IgD-negative memory B cell (primary cell): ENCODE measurements around the gene RYR3. TPM values are rescaled to one million over a fixed set of nuclear protein-coding genes. Genes with fewer than 3 reads are reported as not detected.

Experiments used
- H3K27ac Mint-ChIP-seq, 3 donors: one replicate each; pipeline ENCODE4 v1.8.0; 2020 to 2022; ENCODE audit warnings: mild to moderate bottlenecking in 3 of 3, mixed read lengths in 3 of 3, moderate library complexity in 1 of 3
- H3K27me3 Mint-ChIP-seq: one replicate; pipeline ENCODE4 v1.8.0; 2021; ENCODE audit warnings: mixed read lengths
- H3K36me3 Mint-ChIP-seq: one replicate; pipeline ENCODE4 v1.8.0; 2020; ENCODE audit warnings: mild to moderate bottlenecking, mixed read lengths
- H3K4me1 Mint-ChIP-seq, 3 donors: one replicate each; pipeline ENCODE4 v1.8.0; 2020 to 2022; ENCODE audit warnings: mixed read lengths in 3 of 3, mild to moderate bottlenecking in 1 of 3
- H3K4me3 Mint-ChIP-seq, 4 donors: one replicate each; pipeline ENCODE4 v1.8.0; 2020 to 2022; ENCODE audit warnings: mild to moderate bottlenecking in 4 of 4, mixed read lengths in 4 of 4, moderate library complexity in 3 of 4
- H3K9me3 Mint-ChIP-seq, 3 donors: one replicate each; pipeline ENCODE4 v1.8.0; 2020 to 2021; ENCODE audit warnings: mixed read lengths in 3 of 3, mild to moderate bottlenecking in 1 of 3
- polyA plus RNA-seq: library from polyadenylated mRNA; unstranded; fragments of 300-500 nt; fragmentation: Illumina TruSeq; gene quantifications from one replicate; pipeline ENCODE4 v1.2.3, GENCODE V29; 2021

Gene RYR3
- polyA plus RNA-seq, 1 donor from 2014 or later = 0.08 TPM

DNA sequence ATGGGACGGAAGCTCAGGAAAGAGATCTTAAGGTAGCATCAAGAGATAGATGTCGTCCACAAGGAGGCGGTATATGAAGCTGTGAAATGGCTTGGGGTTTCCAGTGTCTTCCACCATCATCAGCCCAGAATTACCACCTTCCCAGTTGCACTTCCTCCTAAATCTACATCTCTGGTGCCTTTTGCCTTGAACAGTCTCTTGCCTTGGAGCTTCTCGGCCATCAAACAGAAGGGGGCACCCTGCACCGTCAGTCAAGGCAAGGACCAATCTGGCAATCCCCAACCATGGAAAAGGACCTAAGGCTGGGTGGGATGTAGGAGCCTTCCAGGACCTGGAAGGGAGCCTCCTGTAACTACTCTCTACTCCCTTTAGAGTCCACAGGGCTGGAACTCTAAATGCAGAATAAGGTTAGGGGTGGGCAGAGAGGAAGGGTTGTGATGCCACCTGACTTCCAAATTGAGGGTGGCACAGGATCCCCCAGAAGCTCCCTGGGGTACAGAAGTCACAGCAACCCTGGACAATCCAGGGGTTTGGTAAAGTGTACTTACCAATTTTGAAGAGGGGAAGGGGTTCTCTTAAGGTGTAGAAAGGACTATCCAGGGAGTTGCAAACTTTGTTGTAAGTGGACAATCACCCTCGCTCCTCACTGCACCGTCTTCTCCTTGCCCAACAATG is 1.0 kb upstream of the RYR3 start:
- H3K9me3 Mint-ChIP-seq = no peaks in the 10 kb centered on the region
- H3K27me3 Mint-ChIP-seq = peaks cover 26% of the 10 kb centered on the region
- H3K36me3 Mint-ChIP-seq = no peaks in the 10 kb centered on the region
- H3K27ac Mint-ChIP-seq = no peak overlapping the region
- no peak overlapping the region for H3K4me3 Mint-ChIP-seq
- peaks cover 0 to 3% (median 0%) of the 10 kb centered on the region in 3 donors for H3K4me1 Mint-ChIP-seq

DNA sequence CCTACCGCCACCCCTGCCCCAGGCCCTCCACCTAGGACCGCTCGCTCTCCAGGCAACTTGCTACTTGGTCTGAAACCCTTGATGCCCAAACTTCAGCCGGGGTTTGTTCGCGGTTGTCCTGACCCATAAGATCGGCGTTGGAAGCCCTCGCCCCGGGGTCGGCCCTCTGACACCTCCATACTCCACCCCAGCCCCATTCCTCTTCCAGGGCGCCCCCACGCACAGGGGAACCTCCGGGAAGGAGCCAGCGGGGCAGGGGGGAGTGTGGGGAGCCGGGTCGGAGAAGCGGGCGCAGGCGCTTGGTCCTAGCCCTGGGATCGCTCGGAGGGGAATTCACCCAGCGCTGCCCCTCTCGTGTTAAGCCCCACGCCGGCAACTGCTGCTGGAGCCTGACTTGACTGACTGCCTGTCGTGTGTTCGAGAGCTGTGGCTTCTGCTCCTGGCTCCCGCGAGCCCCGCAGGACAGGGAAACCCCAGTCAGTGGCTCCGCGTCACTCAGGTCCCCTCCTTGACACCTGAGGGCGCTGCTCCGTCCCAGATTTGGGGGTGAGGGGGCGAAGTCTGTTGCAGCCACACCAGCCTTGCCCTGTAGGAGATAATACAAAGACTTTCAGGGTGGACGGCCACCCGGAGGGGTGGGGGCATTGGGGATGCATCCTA is 675 bp downstream of the RYR3 start:
- Mint-ChIP-seq H3K4me3 (no peak overlapping the region), H3K27me3 (peaks cover 31% of the 10 kb centered on the region), H3K4me1 (peaks cover 0 to 3% (median 0%) of the 10 kb centered on the region in 3 donors), H3K27ac (no peak overlapping the region), H3K36me3 (no peaks in the 10 kb centered on the region), H3K9me3 (no peaks in the 10 kb centered on the region)

DNA sequence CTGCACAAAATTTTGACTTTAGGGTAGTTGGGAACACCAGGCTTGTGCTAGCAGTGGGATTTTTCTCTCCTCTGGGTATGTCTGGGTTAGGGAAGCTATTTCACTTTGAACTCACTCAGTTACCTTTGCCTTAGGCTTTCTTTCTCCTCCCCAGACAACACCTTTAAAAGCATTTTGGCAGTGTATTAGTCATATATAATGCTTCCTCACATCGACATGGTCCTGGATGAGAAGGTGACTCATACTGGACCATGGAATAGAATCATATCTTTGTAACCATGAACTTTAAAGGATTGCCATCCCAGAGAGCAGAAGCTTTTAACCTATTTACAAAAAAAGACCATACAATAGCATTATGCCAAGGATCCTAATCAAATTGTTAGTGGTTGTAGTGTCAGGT is 2.7 kb downstream of the RYR3 start:
- no peak overlapping the region for H3K27ac Mint-ChIP-seq
- peaks cover 36% of the 10 kb centered on the region for H3K27me3 Mint-ChIP-seq
- H3K9me3 Mint-ChIP-seq = no peaks in the 10 kb centered on the region
- peaks cover 0 to 3% (median 0%) of the 10 kb centered on the region in 3 donors for H3K4me1 Mint-ChIP-seq
- H3K36me3 Mint-ChIP-seq = peaks cover 2% of the 10 kb centered on the region
- H3K4me3 Mint-ChIP-seq = no peak overlapping the region

DNA sequence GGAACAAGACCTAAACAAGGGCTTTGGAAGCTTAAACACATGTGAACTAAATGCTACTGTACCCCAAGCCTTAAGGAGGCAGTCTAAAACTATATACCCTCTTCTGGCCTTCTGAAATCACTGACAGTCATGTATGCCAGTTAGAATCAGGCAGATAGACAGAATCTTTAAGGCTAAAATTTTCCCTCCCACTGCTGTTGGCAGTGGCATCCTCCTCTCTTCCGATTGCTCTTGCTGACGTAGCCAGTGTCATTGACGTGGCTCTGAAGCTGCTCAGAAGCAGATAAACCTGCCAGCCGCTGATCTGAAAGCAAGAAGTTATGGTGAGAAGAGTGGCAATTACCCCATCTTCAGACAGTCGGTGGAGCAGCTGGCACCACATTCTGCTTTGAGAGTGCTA is 3.3 kb downstream of the RYR3 start:
- no peaks in the 10 kb centered on the region for H3K9me3 Mint-ChIP-seq
- no peak overlapping the region for H3K4me3 Mint-ChIP-seq
- H3K36me3 Mint-ChIP-seq = peaks cover 2% of the 10 kb centered on the region
- no peak overlapping the region for H3K27ac Mint-ChIP-seq
- H3K27me3 Mint-ChIP-seq = peaks cover 37% of the 10 kb centered on the region
- peaks cover 0 to 3% (median 0%) of the 10 kb centered on the region in 3 donors for H3K4me1 Mint-ChIP-seq

DNA sequence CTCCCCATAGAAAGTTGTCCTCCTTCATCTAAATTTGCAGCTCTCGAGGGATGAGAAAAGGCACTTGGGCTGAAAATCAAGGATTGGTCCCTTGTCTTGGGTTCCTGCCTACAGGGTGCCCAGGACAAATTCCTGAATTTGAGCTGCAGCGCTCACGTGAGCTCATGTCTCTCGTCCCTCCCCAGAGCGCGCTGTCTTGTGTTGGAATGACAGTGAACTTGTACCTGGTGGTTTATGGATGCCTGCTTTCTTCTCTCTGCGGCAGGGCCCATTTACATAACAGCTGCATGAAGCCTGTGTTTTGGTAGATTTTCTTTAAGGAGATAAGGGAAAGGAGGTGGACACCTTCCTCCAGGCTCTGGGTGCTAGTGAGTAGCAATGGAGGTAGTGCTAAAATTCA is 4.3 kb downstream of the RYR3 start:
- no peak overlapping the region for H3K27ac Mint-ChIP-seq
- peaks cover 32% of the 10 kb centered on the region for H3K27me3 Mint-ChIP-seq
- no peaks in the 10 kb centered on the region for H3K9me3 Mint-ChIP-seq
- no peak overlapping the region for H3K4me3 Mint-ChIP-seq
- peaks cover 2% of the 10 kb centered on the region for H3K36me3 Mint-ChIP-seq
- H3K4me1 Mint-ChIP-seq = peaks cover 0 to 3% (median 0%) of the 10 kb centered on the region in 3 donors

DNA sequence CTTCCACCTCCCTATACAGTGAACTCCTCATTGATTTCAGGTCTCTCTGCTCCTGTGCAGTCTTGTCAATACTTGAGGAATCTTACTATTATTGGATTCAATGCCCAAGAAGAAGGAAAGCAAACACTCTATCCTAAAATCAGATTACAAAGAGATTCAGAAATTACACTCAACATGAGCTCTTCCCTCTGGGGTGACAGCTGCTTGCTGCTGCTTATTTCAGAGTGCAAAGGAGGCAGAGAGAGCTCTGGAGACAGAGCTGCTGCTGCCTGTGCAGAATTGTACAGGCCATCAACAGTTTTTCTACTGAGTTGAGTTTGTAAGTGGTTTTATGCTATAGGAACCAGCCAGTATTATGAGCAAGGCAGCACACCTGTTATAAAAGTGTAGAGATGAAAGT is 7.1 kb downstream of the RYR3 start:
- Mint-ChIP-seq H3K4me3 (no peak overlapping the region), H3K9me3 (no peaks in the 10 kb centered on the region), H3K36me3 (peaks cover 2% of the 10 kb centered on the region), H3K27me3 (peaks cover 18% of the 10 kb centered on the region), H3K27ac (no peak overlapping the region), H3K4me1 (peaks cover 0 to 3% (median 0%) of the 10 kb centered on the region in 3 donors)

DNA sequence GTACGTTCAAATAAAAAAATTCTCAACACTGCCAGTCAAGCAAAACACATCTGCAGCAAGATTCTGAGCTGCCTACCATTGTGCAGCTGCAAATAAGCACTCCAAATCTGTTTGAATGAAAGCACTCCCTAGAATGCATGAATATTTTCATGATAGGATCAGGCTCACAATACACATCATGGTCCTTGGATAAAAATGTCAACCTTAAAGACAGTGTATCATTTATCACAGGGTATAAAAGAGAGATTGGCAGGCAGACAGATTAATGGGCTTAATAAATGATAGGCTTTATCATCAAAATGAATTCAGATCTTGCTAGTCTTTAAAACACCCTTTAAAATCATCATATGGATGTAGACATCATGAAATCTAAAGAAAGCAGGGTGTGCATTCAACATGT is 9.2 kb downstream of the RYR3 start:
- H3K4me1 Mint-ChIP-seq = peaks cover 2 to 13% (median 4%) of the 10 kb centered on the region in 3 donors
- peaks cover 2% of the 10 kb centered on the region for H3K36me3 Mint-ChIP-seq
- peaks cover 17% of the 10 kb centered on the region for H3K27me3 Mint-ChIP-seq
- H3K9me3 Mint-ChIP-seq = peaks cover 0 to 2% (median 0%) of the 10 kb centered on the region in 3 donors
- H3K27ac Mint-ChIP-seq = no peak overlapping the region
- no peak overlapping the region for H3K4me3 Mint-ChIP-seq

DNA sequence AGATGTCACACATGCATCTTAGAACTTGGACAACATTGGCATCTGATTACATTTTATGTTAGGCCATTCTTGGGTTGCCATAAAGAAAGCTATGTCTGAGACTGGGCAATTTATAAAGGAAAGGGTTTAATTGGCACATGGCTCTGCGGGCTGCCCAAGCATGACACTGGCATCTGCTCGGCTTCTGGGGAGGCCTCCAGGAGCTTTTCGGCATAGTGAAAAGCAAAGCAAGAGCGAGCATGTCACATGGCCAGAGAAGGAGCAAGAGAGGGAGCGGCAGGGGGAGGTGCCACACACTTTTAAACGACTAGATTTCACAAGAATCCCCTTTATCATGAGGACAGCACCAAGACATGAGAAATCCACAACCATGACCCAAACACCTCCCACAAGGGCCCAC is 11.3 kb downstream of the RYR3 start:
- Mint-ChIP-seq H3K4me3 (no peak overlapping the region), H3K4me1 (peaks cover 2 to 13% (median 4%) of the 10 kb centered on the region in 3 donors), H3K27me3 (peaks cover 11% of the 10 kb centered on the region), H3K9me3 (peaks cover 0 to 5% (median 0%) of the 10 kb centered on the region in 3 donors), H3K36me3 (peaks cover 2% of the 10 kb centered on the region), H3K27ac (no peak overlapping the region)

DNA sequence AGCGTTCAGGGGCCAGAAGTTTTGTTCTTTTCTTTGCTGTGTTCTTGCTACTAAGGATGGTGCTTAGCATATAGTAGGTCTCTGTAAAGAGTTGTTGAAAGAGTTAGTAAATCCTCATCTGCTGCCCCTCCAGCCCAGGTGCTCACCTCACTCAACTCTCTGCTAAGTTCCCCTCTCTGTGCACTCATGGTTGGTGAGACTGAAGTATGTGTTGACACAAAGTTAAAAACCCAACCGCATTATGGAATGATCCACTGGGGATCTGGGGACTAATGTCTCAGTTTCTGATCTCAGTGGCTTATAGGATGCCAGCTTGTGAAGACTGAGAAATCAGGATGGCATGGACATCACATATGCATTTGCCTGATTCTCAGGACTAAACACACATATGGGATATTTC is 13.8 kb downstream of the RYR3 start:
- Mint-ChIP-seq H3K4me1 (peaks cover 2 to 13% (median 4%) of the 10 kb centered on the region in 3 donors), H3K36me3 (no peaks in the 10 kb centered on the region), H3K27me3 (peaks cover 9% of the 10 kb centered on the region), H3K4me3 (no peak overlapping the region), H3K9me3 (peaks cover 0 to 5% (median 0%) of the 10 kb centered on the region in 3 donors), H3K27ac (no peak overlapping the region)

DNA sequence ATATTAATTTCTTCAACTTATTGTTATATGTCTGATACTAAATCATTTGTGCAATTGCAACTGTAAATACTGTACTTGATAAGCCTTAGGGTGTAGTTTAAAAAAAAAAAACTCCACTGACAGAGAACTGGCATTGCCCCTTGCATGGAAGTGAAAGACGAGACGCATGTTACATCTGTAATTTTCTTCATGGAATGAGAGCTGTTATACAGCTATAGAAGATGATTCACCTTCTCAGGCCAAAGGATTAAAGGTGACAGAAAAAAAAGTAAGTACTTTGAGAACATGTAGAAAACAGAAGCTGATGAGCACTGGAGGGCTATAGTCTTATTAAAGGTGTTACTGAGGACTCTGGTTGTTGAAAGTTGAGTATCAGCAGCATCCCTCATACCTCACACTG is 16.1 kb downstream of the RYR3 start:
- peaks cover 16% of the 10 kb centered on the region for H3K27me3 Mint-ChIP-seq
- no peaks in the 10 kb centered on the region for H3K36me3 Mint-ChIP-seq
- no peak overlapping the region for H3K4me3 Mint-ChIP-seq
- H3K27ac Mint-ChIP-seq = no peak overlapping the region
- peaks cover 2 to 13% (median 4%) of the 10 kb centered on the region in 3 donors for H3K4me1 Mint-ChIP-seq
- peaks cover 0 to 8% (median 0%) of the 10 kb centered on the region in 3 donors for H3K9me3 Mint-ChIP-seq

DNA sequence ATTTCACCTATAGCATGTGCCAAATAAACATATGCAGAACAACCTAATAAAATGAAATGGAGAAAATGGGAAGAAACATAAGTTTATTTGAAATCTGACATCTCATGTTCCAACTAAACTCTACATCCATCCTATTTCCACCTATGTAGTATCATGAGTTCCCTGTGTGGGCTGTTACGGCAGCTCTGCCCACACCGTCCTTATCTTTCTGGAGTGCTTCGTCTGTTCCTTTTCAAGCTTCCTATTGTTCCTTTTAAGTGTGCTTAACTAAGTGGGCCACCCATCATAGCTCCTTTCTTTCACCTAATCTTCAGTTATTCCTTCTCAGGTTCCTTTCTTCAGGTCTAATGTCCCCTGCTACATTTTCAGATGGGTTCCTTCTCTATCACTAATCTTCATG is 17.3 kb downstream of the RYR3 start:
- Mint-ChIP-seq H3K27ac (no peak overlapping the region), H3K4me3 (no peak overlapping the region), H3K27me3 (peaks cover 16% of the 10 kb centered on the region), H3K4me1 (peaks cover 2 to 13% (median 4%) of the 10 kb centered on the region in 3 donors), H3K36me3 (no peaks in the 10 kb centered on the region), H3K9me3 (peaks cover 0 to 10% (median 0%) of the 10 kb centered on the region in 3 donors)

DNA sequence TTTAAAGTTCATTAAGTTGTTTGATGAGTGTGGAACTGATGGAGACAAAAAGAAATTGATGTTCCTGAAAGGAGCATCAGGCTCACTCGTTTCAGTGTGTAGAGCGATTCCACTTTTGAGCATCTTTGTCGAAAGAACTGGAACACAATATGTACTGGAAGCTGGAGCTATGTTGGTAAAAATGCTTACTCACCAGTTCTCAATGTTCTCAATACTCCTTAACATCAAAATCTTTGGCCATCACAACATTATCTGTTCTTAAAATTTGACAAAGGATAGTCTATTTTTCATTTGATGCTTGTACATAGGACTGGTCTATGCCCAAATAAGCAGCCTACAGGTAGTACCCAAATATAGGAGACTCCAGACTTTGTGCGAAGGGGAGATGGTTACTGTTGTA is 18.7 kb downstream of the RYR3 start:
- no peak overlapping the region for H3K27ac Mint-ChIP-seq
- H3K9me3 Mint-ChIP-seq = peaks cover 0 to 9% (median 0%) of the 10 kb centered on the region in 3 donors
- peaks cover 16% of the 10 kb centered on the region for H3K27me3 Mint-ChIP-seq
- H3K4me3 Mint-ChIP-seq = no peak overlapping the region
- no peaks in the 10 kb centered on the region for H3K36me3 Mint-ChIP-seq
- H3K4me1 Mint-ChIP-seq = peaks cover 0 to 5% (median 0%) of the 10 kb centered on the region in 3 donors

DNA sequence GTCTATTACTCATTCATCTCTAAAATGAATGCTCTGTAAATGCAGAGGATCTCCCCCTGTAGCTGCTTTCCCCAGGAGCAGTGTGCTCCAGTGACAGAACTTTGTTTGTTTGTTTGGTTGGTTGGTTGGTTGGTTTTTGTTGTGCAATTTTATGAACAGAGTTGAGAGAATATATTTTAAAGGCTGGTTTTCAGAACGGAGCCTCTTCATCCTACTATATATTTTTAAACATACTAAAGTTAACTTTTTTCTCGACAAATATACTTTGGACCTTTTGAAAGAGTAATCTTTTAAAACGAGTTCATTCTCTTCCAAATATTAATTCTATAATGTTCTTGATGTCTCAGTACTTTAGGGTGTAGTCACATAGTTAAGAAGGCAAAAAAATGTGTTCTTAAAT is 20.2 kb downstream of the RYR3 start:
- Mint-ChIP-seq H3K36me3 (no peaks in the 10 kb centered on the region), H3K4me3 (no peak overlapping the region), H3K27me3 (peaks cover 14% of the 10 kb centered on the region), H3K9me3 (peaks cover 0 to 9% (median 0%) of the 10 kb centered on the region in 3 donors), H3K27ac (no peak overlapping the region), H3K4me1 (no peaks in the 10 kb centered on the region)

DNA sequence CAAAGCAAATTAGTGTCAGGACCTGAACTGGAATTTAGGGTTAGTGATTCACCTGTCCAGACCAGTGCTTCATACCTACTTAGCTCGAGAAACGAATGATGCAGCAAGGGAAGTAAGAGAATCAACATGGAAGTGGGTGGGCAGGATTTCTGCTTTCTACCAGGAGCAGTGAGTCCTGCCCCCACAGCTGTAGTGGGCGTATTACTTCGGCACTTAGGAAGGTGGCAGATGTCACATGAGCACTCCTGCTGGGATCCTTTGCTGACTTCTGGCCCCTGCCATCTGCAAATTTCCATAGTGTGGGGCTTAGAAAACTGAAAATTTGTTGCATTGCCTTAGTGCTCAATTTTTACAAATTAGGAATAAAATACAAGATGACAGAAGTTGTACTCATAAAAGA is 31.2 kb downstream of the RYR3 start:
- H3K4me1 Mint-ChIP-seq = no peaks in the 10 kb centered on the region
- H3K27ac Mint-ChIP-seq = no peak overlapping the region
- no peak overlapping the region for H3K4me3 Mint-ChIP-seq
- H3K36me3 Mint-ChIP-seq = no peaks in the 10 kb centered on the region
- no peaks in the 10 kb centered on the region for H3K27me3 Mint-ChIP-seq
- H3K9me3 Mint-ChIP-seq = peaks cover 0 to 5% (median 3%) of the 10 kb centered on the region in 3 donors

DNA sequence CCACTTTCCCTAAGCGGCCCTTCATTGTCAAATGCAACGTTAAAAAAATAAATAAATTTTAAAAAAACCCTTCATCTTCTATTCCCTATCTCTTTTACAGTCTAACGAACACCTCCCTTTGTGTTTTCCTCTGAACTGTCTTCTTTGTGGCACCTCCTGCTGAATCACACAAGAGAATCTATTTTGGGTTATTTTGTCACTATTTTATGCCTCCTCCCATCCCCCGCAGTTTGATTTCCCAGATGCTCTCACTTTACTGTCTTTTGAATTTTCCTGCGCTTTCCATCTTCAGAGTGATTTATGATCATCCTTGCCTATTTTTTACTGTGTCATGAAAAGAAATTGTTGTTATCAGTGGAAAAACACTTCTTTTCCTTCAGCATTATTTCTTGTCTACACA is 32.5 kb downstream of the RYR3 start:
- Mint-ChIP-seq H3K27ac (no peak overlapping the region), H3K4me3 (no peak overlapping the region), H3K36me3 (no peaks in the 10 kb centered on the region), H3K4me1 (no peaks in the 10 kb centered on the region), H3K9me3 (peaks cover 0 to 5% (median 1%) of the 10 kb centered on the region in 3 donors), H3K27me3 (no peaks in the 10 kb centered on the region)

DNA sequence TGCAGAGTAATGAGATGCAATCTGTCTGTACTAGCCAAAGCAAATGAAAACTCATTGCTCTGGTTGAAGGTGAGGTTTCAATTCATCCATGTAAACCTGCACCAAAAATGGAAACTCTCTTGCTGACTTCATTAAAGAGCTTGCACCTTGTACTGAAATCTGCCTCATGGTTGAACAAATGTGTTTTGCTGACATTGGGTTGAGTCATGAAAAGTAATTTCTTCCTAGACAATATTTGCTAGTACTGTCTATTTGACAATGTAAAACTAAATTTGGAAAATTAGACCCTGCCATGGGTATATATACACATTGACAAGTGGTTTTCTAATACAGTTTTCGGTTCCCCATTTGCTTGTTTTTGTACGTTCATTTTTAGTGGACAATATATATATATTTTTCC is 33.3 kb downstream of the RYR3 start:
- Mint-ChIP-seq H3K27ac (no peak overlapping the region), H3K4me3 (no peak overlapping the region), H3K27me3 (peaks cover 1% of the 10 kb centered on the region), H3K36me3 (no peaks in the 10 kb centered on the region), H3K4me1 (no peaks in the 10 kb centered on the region), H3K9me3 (peaks cover 0 to 2% (median 1%) of the 10 kb centered on the region in 3 donors)
